GM19372 (cell line): ENCODE data around the gene PDE4B.
"Not testable (repeated sequence)": the region's sequence is repeated elsewhere in the genome, so short reads cannot be mapped to it uniquely, and the experiment has no call there.

Experiments used
- ATAC-seq: cut with Tn5 transposase; IDR thresholded peaks from one replicate; pipeline ENCODE4 v1.9.1; 2021; ENCODE audit warnings: mild to moderate bottlenecking, low read depth, moderate library complexity; ENCODE audit not compliant: unreplicated experiment

PDE4B gene

GRCh38 chr1:65990161-65990560 lies 197.5 kb downstream of the PDE4B start:
- no peak for ATAC-seq

DNA sequence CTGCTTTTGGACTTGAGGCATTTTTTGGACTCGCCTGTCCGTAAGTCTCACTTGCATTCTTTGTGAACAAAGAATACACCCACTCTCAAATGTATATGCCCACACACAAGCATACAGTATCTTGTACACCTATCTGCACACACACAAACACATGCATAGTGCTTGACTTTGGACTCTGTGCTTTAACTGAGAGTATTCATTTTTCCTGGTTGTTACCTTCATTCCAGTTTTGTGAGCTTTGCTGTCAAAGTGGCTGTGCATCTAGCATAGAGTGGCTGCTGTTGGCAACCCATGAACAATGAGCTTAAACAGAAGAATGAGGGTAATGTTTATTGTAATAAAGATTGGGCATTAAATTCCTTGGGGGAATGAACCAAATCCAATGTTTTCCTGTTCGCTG lies 199.0 kb downstream of the PDE4B start:
- no peak for ATAC-seq

DNA sequence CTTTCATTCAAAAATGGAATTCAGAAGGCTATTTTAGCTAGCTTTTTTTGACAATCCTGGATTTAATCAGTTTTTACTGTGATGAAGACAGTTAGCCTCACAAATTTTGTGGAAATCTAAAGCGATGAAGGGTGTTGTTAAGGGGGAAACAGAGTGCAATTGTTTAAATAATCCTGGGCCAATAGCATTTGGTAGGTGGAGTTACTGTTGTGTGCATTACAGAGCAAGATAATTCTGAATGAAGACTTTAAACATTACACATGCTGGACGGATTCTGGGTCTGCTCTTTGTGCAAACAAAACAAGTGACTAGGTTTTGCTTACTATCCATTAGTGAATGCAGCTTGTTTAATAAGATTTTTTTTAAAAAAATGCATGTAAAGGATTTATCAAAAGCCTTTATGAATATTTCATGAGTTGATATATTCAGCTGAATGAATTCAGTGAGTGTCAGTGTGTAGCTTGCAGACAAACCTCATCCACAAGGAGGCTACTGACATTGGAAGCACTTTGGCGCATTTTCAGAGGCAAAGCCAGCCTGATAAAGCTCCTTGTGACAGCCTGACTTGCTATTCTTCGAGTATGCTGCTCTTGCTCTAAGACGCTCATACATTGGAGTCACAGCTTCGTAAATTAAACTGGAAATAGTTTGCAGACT lies 199.6 kb downstream of the PDE4B start:
- no peak for ATAC-seq

GRCh38 chr1:65992831-65993271 lies 200.2 kb downstream of the PDE4B start:
- no peak for ATAC-seq

GRCh38 chr1:65994223-65994622 lies 201.5 kb downstream of the PDE4B start:
- ATAC-seq: no peak

- no peak for ATAC-seq
Observed at GRCh38 chr1:65995336-65995735, 202.6 kb downstream of the PDE4B start.

DNA sequence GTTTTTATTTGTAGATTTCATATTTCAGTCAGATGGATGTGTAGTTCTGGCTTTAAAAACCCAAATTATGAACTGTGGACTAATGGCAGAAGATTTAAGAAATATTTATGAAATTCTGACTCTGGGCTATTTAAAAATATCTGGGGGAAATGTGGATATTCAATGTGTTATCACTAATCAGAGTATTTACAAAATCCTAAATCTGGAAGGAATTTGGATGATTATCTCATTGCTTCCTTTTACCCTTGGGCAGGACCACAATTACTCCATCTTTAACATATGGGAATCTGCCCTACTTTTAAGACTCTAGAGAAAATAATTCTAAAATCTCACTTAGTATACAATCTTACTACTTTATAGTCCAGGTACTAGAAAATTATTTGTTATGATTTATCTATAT lies 203.2 kb downstream of the PDE4B start:
- no peak for ATAC-seq

DNA sequence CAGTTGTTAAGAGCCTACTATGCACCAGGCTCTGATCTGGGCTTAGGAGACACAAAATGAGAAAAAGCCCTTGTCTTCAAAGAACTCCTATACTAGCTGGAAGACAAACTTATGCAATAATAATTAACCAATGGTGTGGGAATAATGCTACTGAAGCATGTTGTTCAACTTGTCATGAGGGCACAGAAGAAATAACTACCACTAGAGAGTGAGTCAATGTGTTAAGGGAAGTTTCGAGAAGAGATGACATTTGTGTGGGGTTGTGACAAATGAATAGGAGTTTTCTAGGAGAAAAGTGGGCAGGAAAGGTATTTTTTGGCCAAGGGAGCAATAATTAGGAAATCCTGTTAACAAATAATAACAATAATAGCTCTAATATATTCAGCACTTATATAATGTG lies 205.0 kb downstream of the PDE4B start:
- no peak for ATAC-seq

DNA sequence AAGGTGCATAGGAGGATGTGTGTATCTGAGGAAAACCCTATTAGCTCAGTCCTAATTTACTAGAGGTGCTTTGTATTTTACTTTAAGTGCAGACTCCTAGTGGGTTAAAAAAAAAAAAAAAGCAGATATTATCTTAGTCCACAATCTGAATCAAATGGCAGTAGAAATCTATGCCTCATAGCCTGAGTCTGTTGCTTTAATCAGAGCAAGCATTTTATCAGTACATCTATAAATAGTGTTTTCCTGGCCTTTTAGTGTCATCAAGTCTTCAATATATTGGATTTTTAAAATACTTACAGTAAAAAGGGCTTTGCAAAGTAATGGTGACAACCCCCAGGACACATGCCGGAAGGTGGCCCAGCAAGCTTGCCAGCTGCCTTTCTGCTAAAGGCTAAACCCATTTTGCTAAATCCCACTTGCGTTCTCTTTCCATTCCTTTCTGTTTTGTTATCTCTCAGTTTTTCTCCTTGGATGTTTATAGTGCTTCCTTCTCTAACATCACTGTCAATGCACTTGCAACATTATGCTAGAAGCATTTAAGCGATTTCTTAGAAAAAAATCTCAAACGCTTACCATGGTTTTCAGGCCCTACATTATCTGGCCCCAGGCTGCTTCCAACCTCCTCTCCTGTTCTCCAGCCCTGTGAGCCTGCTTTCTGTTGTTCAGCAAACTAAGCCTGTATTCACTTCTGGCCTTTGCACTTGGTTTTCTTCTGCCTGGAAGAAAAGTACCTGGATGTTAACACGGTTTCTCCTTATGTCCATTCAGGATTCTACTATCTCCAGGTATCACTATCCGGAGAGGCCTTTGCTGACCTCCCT lies 206.3 kb downstream of the PDE4B start:
- ATAC-seq: no peak

DNA sequence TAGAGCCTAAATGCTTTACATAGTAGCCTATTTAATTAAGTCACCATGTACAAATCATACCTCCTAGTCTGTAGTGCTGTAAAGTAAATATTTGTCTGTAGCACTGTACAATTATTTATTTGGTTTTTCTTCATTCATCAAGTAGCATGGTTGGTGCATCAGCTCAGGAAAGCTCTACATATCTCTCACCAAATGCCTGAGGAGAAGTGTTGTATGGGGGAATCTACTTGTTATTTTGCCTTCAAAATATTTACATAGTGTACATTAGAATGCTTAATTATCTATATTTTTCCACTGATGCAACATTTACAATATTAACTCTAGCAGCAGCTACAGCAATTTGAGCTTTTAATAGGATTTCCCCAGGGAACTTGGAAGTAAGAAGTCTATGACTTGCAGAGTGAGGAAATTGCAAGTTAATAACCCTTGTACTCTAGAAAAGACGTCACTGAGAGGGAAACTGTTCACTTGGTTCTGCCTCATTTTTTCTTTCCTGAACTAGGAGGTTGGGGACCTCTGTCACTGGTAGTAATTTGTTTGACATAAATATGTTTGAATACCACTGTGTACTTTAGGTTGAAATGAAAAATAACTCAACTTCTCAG lies 207.4 kb downstream of the PDE4B start:
- no peak for ATAC-seq

DNA sequence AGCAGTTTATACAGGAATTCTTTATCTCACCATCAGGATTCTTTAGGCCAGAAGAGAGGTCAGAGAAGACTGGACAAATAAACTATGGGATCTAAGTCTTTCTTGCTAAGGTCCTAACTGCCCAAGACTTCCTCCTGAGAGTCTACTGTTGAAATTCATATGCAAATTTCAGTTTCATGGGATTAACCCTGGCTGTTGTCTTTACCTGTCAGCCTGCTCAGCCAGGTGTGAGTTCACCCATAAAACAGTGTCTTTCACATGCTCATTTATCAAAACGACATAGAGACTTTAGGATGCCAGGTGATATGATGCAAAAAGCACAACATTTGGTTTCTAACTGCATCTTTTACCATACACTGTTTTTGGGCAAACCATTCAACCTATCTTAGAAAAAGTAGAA lies 211.0 kb downstream of the PDE4B start:
- ATAC-seq: no peak

- not testable (repeated sequence) for ATAC-seq
Observed at GRCh38 chr1:66006534-66006933, 213.8 kb downstream of the PDE4B start.

DNA sequence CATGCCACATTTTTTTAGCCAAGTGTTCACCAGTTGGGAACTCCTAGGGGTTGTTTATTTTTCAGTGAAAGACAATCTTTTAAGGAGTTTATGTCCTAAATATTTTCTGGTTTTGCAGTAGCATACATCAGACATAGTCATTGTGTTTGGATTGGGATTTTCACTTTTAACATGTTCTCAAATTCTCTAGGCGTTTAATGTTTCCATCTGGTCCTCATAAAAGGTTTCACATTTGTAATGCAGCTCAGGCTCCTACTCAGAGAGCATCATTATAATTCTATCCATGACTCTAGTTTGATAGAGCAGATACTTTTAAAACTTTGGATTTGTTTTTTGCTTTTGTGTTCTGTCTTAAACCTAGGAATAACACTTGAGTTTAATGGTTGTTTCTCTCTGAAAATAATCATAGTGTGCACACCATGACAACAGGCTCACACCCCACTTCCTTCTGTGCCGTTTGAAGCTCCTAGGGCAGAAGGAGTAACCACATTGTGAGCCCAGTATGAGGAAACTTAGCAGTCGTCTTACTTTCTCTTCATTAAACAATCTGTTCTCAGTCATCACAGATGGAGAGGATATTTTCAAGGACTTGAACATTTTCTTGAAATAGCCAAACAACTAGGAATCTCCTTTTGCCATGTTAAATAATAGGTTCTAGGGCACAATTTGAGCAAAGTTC lies 219.6 kb downstream of the PDE4B start:
- ATAC-seq: no peak

- ATAC-seq: no peak
Observed at GRCh38 chr1:66013371-66013770, 220.7 kb downstream of the PDE4B start.

DNA sequence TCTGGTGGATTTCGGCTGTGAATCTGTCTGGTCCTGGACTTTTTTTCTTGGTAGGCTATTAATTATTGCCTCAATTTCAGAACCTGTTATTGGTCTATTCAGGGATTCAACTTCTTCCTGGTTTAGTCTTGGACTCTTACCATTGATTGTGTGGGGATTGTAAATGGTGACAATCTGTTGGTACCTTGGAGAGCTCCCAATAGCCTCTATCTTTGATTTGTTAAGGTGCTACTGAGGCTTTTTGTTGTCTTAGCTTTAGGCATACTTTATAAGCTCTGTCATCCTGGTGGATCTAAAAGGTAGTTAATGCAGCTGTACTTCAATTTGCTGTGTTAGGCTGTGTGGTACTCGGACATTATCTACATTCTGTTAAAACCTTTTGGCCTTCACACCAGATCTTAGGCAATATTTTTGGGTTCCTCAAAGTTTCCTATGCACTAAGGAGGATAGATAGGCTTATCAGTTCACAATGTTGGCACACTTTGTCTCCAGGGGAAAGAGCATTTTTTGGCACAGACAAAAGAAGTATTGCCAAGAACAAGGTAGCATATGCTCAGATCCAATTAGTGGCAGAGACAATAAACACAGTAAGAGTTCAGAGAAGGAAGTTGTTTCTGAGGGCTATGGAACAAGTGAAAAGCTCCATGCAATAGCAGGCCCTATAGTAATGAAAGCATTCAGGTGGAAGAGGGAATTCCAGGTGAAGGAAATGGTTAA lies 230.4 kb downstream of the PDE4B start:
- no peak for ATAC-seq

DNA sequence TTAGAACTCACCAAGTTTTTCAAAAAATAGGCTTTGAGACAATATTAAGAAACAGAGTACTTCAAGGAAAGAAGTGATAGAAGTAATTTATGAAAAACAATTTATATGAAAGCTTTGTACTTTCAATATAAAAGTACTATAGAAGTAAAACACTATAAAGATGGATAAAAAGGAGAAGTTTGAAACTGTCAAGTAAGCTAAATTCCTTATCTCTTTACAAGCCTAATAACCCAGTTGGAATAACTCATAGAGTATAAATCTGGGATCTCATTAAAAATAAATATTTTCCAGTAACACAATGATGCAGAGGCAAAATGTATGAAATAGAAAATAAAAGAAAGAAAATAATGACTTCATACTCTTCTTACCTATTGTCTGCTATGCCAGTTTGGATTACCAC lies 232.5 kb downstream of the PDE4B start:
- no peak for ATAC-seq

- no peak for ATAC-seq
Observed at GRCh38 chr1:66028035-66028434, 235.3 kb downstream of the PDE4B start.

GRCh38 chr1:66033781-66034180 lies 241.1 kb downstream of the PDE4B start:
- ATAC-seq: no peak

DNA sequence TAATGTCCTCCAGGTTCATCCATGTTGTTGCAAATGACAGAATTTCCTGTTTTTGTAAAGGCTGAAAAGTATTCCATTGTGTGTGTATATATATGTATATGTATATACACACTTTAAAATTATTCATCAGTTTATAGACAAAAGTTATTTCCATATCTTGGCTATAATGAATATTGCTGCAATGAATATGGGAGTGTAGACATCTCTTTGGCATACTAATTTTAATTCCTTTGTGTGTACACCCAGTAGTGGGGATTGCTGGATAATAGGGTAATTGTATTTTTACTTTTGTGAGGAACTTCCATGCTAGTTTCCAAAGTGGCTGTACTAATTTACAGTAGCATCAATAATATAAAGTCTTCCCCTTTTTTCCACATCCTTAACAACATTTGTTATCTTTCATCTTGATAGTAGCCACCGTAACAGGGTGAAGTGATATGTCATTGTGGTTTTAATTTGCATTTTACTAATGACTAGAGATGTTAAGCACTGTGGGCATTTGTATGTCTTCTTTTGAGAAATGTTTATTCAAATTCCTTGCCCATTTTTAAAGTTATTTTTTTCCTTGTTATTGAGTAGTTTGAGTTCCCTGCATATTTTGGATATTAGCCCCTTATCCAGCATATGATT lies 243.0 kb downstream of the PDE4B start:
- no peak for ATAC-seq

DNA sequence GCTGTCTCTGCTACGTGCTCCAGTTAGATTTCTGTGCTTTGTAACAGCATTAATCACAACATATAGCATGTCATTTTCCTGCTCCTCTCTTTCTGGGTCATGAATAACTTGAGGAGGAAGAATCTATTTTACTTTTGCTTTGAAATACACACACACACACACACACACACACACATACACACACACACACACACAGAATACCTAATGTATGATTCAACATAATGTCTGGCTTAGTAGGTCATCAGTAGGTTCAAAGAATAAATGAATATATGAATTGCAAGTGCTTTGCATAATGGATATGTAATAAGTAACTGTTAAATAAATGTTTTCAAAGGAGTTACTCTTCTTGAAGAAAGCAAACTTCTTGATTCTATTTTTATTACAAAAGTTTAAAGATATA lies 249.0 kb downstream of the PDE4B start:
- ATAC-seq: no peak
